Upper lobe of left lung (tissue), 4 donors: ENCODE data around the gene ALDH1A3.

Experiments used
- EP300 ChIP-seq, 4 donors: sonication (generic); formaldehyde crosslinking; IDR thresholded peaks; one replicate each; pipeline ENCODE4 v1.5.1; 2017; ENCODE audit warnings: antibody characterized with exemption in 4 of 4, control low read depth in 2 of 4
- POLR2A ChIP-seq, 4 donors: fragments of 450-650 bp; IDR thresholded peaks; one replicate each; pipeline ENCODE4 v1.5.1; 2016 to 2017; ENCODE audit warnings: antibody characterized with exemption in 4 of 4, mild to moderate bottlenecking in 2 of 4
- POLR2AphosphoS5 ChIP-seq, 2 donors: sonication (generic); formaldehyde crosslinking; IDR thresholded peaks; one replicate each; pipeline ENCODE4 v1.5.1; 2017; ENCODE audit warnings: antibody characterized with exemption in 2 of 2
- TF ChIP-seq, protein P1 (sequence below), 6 experiments: fragments of 450-650 bp in 4 of 6; fragments of 200-600 bp in 2 of 6; sonication (generic) in 2 of 6; IDR thresholded peaks; one replicate each; pipeline ENCODE4 v1.5.1; 2016 to 2019; ENCODE audit warnings: antibody characterized with exemption in 6 of 6

DNA sequence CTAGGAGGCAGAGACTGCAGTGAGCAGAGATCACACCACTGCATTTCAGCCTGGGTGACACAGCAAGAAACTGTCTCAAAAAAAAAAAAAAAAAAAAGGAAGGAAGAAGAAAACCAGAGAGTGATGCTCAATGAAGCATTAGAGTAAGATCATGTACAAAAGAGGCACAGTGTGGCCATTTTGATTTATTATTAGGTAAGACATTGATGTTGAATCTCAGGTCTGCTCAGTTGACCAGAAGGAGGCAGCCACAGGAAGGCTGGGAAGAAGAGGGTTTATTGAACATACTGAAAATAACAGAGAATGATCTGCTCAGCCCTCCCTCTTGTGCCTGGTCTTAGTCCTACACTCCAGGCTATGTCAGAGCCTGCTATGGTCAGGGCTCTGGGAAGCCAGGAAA lies 55.1 kb downstream of the ALDH1A3 start:
- TF ChIP-seq, protein P1, sequence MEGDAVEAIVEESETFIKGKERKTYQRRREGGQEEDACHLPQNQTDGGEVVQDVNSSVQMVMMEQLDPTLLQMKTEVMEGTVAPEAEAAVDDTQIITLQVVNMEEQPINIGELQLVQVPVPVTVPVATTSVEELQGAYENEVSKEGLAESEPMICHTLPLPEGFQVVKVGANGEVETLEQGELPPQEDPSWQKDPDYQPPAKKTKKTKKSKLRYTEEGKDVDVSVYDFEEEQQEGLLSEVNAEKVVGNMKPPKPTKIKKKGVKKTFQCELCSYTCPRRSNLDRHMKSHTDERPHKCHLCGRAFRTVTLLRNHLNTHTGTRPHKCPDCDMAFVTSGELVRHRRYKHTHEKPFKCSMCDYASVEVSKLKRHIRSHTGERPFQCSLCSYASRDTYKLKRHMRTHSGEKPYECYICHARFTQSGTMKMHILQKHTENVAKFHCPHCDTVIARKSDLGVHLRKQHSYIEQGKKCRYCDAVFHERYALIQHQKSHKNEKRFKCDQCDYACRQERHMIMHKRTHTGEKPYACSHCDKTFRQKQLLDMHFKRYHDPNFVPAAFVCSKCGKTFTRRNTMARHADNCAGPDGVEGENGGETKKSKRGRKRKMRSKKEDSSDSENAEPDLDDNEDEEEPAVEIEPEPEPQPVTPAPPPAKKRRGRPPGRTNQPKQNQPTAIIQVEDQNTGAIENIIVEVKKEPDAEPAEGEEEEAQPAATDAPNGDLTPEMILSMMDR (IDR thresholded peaks at IDR 0.05): no peak
- TF ChIP-seq EP300 (IDR thresholded peaks at IDR 0.05) (no peak), POLR2AphosphoS5 (IDR thresholded peaks at IDR 0.05) (no peak), POLR2A (IDR thresholded peaks at IDR 0.05) (no peak)
